ENCODE measurements around the gene ZNF300. TPM values are rescaled to one million over a fixed set of nuclear protein-coding genes. Genes with fewer than 3 reads are reported as not detected.

The ZNF300 gene
- total and polyA plus RNA-seq, 10 of the 15 experiments (the other 5 are each of a cell fraction or from before 2014, with no cell fraction given), result 0.03 to 1.5 (median 0.16) TPM; not detected in 1

GRCh38 chr5:150945486-150945885, 40.7 kb upstream of the ZNF300 start:
- intact Hi-C loops (cut with micrococcal nuclease; ENCODE audit: unreplicated experiment) (no loop called here), in situ Hi-C loops (cut with MboI) (no loop called here)
- ChIA-PET RAD21 (ENCODE audit: unreplicated experiment) (no interaction called here), POLR2A (no interaction called here), CTCF (no interaction called here), SMC1A (ENCODE audit: uncharacterized antibody, unreplicated experiment) (no interaction called here)
- Histone ChIP-seq H3K4me2 (ENCODE audit: control insufficient read depth, insufficient read depth) (no peak overlapping the region), H3K36me3 (ENCODE audit: control insufficient read depth in 2 of 2, insufficient read depth in 2 of 2, low read length in 1 of 2) (no peaks in the 10 kb centered on the region), H3K9ac (ENCODE audit: control insufficient read depth, insufficient read depth, low read length) (no peak overlapping the region), H3K27me3 (replicated peaks in 1 of 2; ENCODE audit: control insufficient read depth in 2 of 2, insufficient read depth in 2 of 2, low read length in 1 of 2) (no peaks in the 10 kb centered on the region), H3K4me3 (no peak overlapping the region), H4K20me1 (ENCODE audit: control insufficient read depth, insufficient read depth) (no peaks in the 10 kb centered on the region), H3K27ac (ENCODE audit: control insufficient read depth, insufficient read depth) (no peak overlapping the region), H2AFZ (ENCODE audit: control insufficient read depth, low read depth, low read length) (no peak overlapping the region), H3K9me3 (replicated peaks; ENCODE audit: control insufficient read depth, insufficient read depth, low read length) (peaks cover 4% of the 10 kb centered on the region; the same call in 1 of the 3 replicates), H3K4me1 (ENCODE audit: control insufficient read depth, insufficient read depth, low read length) (no peaks in the 10 kb centered on the region), H3K79me2 (ENCODE audit: control insufficient read depth, insufficient read depth, low read length) (no peaks in the 10 kb centered on the region)
- ATAC-seq (no peak), DNase-seq (ENCODE audit: low read depth, low spot score) (no peak), FAIRE-seq (no peak)
- BruUV-seq (replicated peaks), result no TSS peak
- no peak for TF ChIP-seq ZNF687 (IDR thresholded peaks at IDR 0.05)
- TF ChIP-seq SIN3A (IDR thresholded peaks at IDR 0.05; ENCODE audit: low read depth, low read length), result no peak
- TF ChIP-seq ZNF217 (IDR thresholded peaks at IDR 0.05), result no peak
- no peak for TF ChIP-seq CHD4 (IDR thresholded peaks at IDR 0.05)
- no peak for TF ChIP-seq SMAD1 (IDR thresholded peaks at IDR 0.05; ENCODE audit: low read depth, partially characterized antibody)
- TF ChIP-seq NFYB (IDR thresholded peaks at IDR 0.05; ENCODE audit: insufficient read depth, low read depth, low read length), result no peak
- no peak for TF ChIP-seq POLR2AphosphoS5 (IDR thresholded peaks at IDR 0.05; ENCODE audit: low read length)
- no peak for TF ChIP-seq KDM1A (IDR thresholded peaks at IDR 0.05; ENCODE audit: borderline replicate concordance)
- 0% methylated on average over 1 of the region's 1 CpG for WGBS (ENCODE audit: insufficient coverage, insufficient replicate concordance, low lambda C conversion rate, missing lambda C conversion rate)
